GM18909 (cell line): Measurements from ENCODE around the gene PHOSPHO1.

ENCODE experiments used
- ATAC-seq: cut with Tn5 transposase; IDR thresholded peaks from one replicate; pipeline ENCODE4 v1.9.1; 2021; ENCODE audit warnings: mild to moderate bottlenecking; ENCODE audit not compliant: unreplicated experiment, poor library complexity

The PHOSPHO1 gene

GRCh38 chr17:49223168-49223516, 7.4 kb downstream of the PHOSPHO1 start:
- no peak for ATAC-seq

GRCh38 chr17:49219987-49220386, 10.6 kb downstream of the PHOSPHO1 start:
- no peak for ATAC-seq

DNA sequence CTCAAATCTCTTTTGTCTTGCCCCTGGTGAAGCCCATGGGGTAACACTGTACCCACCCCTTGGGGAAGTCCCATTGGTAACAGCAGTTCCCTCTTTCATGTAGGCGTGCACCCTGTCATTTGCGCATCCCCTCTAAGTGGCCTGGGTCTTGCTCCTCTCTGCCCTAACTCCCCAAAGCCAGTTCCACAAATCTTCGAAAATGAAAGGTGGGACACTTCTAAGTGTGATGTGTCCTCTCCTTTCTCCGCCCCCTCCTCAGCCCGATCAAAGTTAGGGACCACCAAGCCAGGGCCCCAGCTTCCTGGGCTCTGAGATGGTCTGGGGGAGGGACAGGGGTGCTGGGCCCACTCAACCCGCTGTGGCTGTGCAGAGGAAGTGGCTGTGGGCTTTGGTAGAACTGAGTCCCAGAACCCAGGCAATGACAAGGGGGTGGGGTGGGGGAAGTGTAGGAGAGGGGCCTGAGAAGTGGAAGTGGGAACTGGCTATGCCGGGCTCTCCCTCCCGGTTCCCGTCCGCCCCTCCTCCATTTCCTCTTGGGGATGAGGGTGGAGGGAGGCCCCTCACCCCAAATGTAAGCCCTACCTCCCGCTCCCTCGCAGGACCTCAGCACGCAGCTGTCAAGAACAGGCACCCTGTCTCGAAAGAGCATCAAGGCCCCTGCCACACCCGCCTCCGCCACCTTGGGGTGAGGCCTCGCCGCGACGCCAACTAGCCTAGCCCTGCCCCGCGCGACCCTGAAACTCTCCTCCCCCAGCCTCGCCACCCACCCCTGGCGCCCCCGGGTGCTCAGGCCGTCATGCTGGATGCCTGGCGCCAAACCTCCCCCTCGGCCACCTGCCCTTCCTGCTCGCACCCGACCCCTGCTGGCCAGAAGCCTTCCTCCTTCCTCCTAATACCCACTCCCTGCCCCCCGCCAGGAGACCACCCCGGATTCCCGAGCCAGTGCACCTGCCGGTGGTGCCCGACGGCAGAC, 11.4 kb downstream of the PHOSPHO1 start:
- peak; percentile 49 for ATAC-seq

DNA sequence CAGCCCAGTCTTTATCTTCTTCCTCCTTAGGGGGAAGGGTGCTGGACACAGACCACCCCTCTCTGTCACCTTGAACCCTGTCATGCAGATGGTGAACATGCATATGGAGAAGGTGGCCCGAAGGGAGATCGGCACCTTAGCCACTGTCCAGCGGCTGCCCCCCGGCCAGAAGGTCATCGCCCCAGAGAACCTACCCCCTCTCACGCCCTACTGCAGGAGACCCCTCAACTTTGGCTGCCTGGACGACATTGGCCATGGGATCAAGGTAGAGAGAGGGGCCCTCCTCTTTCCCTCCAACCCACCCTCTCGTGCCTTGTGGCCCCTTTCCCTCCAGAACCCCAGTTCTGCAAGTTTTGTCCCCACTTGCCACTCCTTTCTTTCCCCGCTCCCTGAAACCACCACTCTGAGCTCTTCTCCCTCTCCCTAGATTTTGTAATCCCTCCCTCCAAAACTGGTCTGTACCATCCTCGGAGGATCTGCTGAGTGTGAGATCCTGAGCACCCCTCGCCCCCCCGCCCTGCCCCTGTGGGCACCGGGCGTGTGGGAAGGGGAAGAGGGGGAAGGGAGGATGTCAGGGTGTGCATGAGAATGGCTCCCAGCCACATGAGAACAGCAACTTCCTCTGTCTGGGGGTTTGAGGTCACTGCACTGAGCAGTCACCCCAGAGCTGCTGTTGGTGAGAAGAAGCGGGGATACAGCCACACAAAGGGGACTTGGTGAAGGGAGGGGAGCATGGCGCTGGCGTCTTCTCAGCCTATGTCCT, 12.8 kb downstream of the PHOSPHO1 start:
- ATAC-seq, result peak; percentile 53

DNA sequence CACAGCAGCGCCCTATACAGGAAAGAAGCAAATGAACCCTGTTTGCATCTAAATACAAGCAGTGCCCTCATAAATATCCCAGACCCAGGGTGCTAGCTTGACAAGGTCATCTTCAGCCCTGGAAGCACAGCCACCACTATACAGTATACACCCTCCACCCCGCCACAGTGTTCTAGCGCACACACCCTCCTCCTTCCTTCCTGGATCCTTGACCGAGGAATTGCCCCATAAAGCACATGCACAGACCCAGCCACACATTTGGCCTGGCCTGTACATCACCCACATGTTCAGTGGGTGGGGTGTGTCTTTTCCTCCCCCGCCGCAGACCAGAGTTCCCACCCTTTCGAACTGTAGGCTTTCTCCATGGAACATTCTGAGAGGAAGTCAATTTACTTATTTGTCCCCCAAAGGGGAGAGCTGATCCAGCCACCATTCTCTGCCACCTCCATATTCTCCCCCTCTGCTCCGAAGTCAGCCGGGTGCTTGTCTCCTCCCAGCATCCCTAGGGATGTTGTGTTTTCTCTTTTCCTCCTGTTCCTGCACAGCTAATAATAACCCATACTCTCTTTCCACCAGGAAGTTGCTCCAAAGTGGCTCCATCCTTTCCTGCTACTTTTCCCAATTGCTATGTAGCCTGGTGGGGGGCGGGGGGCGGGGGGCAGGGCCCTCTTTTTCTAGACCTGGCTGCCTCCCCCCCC, 13.5 kb downstream of the PHOSPHO1 start:
- ATAC-seq, result no peak

DNA sequence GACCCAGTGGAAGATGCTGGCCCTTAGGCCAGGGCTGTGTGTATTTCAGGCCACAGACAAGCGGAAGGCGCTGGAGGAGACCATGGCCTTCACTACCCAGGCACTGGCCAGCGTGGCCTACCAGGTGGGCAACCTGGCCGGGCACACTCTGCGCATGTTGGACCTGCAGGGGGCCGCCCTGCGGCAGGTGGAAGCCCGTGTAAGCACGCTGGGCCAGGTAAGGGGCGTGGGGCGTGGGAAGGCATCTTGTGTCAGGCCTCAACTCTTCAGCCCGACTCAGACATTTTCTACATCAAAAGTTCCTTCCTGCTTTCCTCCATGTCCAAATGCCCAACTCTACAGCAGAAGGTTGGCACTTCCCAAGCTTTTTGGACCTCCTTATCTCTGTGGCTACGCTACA, 14.1 kb downstream of the PHOSPHO1 start:
- ATAC-seq, result no peak

DNA sequence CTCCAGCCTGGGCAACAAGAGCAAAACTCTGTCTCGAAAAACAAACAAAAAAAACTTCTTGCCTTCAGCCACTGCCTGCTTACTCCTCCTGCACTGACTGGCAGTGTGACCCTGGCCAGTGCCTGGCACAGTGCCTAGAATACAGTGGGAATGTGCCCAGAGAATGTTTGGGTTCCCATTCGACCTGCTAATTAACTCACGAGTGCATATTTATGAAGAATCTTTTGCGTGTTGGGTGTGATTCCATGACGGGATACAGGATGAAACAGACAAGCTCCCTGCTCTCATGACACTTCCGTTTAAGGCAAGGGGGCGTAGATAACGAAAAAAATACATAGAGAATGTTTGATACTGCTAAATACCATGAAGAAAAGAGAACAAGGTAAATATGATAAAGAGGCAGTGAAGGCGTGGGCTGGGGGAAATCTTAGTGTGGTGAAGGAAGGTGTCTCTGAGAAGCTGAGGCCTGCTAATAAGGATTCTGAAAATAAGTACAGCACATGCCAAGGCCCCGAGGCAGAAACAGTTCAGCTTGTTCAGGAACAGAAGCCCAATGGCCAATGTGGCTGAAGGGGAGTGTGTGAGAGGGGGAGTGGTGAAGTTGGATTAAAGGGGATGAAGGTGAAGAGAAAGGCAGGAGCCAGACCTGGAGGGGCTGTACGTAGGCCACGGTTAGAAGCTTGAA, 15.8 kb downstream of the PHOSPHO1 start:
- no peak for ATAC-seq

GRCh38 chr17:49213847-49214246, 16.7 kb downstream of the PHOSPHO1 start:
- no peak for ATAC-seq

- no peak for ATAC-seq
Measured at GRCh38 chr17:49213399-49213798, 17.2 kb downstream of the PHOSPHO1 start.

DNA sequence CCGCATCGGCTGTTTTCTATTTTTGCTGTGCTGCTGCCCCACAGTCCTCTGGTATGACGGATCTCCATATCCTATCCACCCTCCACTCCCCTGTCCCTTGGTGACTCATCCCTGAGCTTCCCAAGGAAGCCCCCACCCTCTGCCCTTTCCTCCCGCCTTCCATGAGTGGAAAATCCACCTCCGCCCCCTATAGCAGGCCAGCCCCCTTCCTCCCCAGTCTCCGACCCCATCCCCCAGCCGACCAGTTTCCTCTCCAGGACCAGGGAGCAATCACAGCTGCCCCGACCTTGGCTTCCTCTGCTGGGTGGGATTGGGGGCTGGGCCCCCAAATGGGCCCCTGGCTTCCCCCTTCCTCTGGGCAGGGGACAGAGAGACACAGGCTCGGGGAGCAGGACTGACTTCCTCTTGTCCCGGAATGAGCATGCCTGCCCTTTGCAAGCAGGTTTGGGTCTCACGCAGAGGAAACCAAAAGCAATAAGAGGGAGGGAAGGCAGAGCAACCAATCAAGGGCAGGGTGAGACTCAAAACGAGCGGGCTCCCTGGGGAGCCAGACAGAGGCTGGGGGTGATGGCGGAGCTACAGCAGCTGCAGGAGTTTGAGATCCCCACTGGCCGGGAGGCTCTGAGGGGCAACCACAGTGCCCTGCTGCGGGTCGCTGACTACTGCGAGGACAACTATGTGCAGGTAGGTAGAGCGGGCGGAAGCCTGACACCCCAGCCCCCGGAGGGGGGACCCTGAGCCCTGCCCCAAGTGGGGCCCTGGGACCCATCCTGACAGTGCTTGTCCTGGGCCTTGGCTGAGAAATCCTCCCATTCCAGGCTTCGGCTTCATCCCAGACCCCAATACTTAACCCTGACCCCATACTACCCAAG, 20.2 kb downstream of the PHOSPHO1 start, which contains the start of the genes ABI3 and GNGT2:
TSS of gene ABI3 (plus strand) at position 550 of the 872 bp plus-strand sequence. CDS start at position 568, 18 bp downstream.
TSS of gene GNGT2 (minus strand) at position 417 of the 872 bp plus-strand sequence. CDS start 3,152 bp downstream, outside the sequence.
- peak; percentile 82 for ATAC-seq

- ATAC-seq, result no peak
Measured at GRCh38 chr17:49209061-49209571, 21.5 kb downstream of the PHOSPHO1 start.

DNA sequence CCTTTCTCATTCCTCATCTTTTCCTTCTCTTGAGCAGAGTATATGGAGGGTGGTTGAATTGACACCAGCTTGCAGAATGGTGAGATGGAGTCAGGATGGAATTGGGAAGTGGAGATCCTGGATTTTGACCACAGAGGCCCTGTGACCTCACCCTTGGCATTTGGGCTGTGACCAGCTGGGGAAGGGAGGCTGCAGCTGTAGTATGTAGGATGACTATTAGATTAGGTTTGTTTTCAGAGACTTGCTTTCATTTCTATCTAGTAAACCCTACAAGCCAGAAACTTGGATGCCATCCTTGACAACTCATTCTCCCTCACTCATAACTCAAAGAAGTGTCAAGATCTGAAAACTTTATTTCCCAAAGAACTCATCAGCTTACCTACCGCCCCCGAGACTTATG, 26.1 kb downstream of the PHOSPHO1 start:
- ATAC-seq, result no peak

- ATAC-seq, result no peak
Measured at GRCh38 chr17:49203796-49204195, 26.8 kb downstream of the PHOSPHO1 start.

GRCh38 chr17:49201481-49201927, 29.1 kb downstream of the PHOSPHO1 start:
- no peak for ATAC-seq

DNA sequence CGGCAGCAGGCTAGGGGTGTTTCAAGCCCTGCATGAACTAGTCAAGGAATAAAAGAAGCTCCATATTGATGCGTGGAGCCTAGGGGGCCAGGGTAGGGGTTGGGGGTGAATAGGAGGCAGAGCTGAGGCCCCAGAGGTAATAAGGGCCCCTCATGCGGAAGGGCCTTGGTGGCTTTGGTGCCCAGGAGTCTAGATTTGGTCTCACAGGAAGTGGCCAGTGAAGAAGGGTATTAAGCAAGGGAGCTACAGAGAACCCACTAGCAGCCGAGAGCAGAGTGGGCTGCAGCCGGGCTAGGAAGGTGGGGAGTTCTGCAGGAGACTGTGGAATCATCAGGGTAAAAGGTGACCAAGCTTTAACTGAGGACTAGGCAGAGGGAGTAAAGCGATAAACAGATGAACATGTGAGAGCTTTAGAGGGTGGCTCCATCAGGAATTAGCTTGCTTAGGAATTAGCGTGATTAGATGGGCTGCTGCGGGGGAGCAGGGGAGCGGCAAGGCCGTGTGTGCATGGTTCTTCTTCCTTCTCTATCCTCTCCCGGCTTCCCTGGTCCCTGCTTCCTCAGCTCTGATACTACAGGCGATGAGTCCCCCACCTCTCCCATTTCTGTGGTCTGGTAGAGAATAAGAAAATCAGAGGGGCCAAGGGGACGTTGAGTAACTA, 30.0 kb downstream of the PHOSPHO1 start:
- ATAC-seq, result no peak

- no peak for ATAC-seq
Measured at GRCh38 chr17:49198211-49198610, 32.4 kb downstream of the PHOSPHO1 start.

GRCh38 chr17:49197346-49197998, 33.1 kb downstream of the PHOSPHO1 start:
- ATAC-seq, result no peak

GRCh38 chr17:49196520-49196919, 34.1 kb downstream of the PHOSPHO1 start:
- no peak for ATAC-seq
